SIG-M5 (cell line): Measurements from ENCODE around the gene IL17F.

Experiments used
- DNase-seq: peaks from one replicate; lab custom pipeline; 2025; lab: John Stamatoyannopoulos, UW

Gene IL17F

DNA sequence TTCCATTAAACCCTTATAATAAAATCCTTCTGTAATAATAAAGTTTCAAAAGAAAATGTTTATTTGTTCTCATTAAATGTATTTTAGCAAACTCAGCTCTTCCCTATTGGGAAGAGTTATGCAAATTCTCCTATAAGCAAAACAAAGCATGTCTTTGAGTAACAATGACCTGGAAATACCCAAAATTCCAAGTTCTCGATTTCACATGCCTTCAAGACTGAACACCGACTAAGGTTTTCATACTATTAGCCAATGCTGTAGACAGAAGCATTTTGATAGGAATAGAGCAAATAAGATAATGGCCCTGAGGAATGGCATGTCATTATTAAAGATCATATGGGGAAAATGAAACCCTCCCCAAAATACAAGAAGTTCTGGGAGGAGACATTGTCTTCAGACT is 54.3 kb downstream of the IL17F start:
- DNase-seq = no peak

DNA sequence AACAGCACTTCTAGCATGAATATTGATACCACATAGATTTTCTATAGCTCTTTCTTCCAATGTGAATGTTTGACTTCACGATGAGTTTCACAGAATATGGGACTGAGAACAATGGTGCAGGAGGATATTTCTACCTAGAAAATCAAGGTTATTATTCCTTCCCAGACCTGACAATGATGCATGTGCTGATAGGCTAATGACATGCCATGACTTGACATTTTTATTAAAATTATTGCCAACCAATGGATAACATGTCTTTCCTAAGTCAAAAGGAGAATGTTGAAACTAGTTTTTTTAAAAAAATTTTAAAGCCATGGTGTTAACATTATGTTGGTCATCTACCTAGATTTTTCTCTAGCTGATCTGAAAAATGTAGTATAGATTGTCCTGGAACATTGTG is 57.2 kb downstream of the IL17F start:
- no peak for DNase-seq
